Activated T-cell treated with anti-CD3 and anti-CD28 coated beads, Interleukin-2, amount 50 U/mL, for 4 hours (primary cell): Measurements from ENCODE around the gene ABI1. TPM values are rescaled to one million over a fixed set of nuclear protein-coding genes. Genes with fewer than 3 reads are reported as not detected.
"Not testable (repeated sequence)": the region's sequence is repeated elsewhere in the genome, so short reads cannot be mapped to it uniquely, and the experiment has no call there.

ENCODE experiments used
- ATAC-seq, 2 donors: fragments of 200-7000 bp; cut with Tn5 transposase; one replicate each; pipeline ENCODE4 v1.10.0; 2021
- DNase-seq: peaks from one replicate; pipeline ENCODE4 v3.0.0-alpha.2; 2020
- H3K27me3 Mint-ChIP-seq: one replicate; pipeline ENCODE4 v1.8.0; 2021; ENCODE audit warnings: low read depth, mixed read lengths
- H3K36me3 Mint-ChIP-seq: one replicate; pipeline ENCODE4 v1.8.0; 2022; ENCODE audit warnings: mixed read lengths; ENCODE audit not compliant: insufficient read depth
- H3K4me1 Mint-ChIP-seq: one replicate; pipeline ENCODE4 v1.8.0; 2021; ENCODE audit warnings: low read depth, mixed read lengths
- H3K4me3 Mint-ChIP-seq: one replicate; pipeline ENCODE4 v1.8.0; 2021; ENCODE audit warnings: mild to moderate bottlenecking, moderate library complexity, mixed read lengths
- H3K9me3 Mint-ChIP-seq: one replicate; pipeline ENCODE4 v1.8.0; 2021; ENCODE audit warnings: mixed read lengths
- total RNA-seq, 3 donors: library from RNA; stranded (reverse); gene quantifications; one replicate each; pipeline ENCODE4 v1.2.1, GENCODE V29; 2021

ABI1 gene
- total RNA-seq, 3 donors from 2014 or later: 36.0 to 40.6 (median 39.1) TPM

DNA sequence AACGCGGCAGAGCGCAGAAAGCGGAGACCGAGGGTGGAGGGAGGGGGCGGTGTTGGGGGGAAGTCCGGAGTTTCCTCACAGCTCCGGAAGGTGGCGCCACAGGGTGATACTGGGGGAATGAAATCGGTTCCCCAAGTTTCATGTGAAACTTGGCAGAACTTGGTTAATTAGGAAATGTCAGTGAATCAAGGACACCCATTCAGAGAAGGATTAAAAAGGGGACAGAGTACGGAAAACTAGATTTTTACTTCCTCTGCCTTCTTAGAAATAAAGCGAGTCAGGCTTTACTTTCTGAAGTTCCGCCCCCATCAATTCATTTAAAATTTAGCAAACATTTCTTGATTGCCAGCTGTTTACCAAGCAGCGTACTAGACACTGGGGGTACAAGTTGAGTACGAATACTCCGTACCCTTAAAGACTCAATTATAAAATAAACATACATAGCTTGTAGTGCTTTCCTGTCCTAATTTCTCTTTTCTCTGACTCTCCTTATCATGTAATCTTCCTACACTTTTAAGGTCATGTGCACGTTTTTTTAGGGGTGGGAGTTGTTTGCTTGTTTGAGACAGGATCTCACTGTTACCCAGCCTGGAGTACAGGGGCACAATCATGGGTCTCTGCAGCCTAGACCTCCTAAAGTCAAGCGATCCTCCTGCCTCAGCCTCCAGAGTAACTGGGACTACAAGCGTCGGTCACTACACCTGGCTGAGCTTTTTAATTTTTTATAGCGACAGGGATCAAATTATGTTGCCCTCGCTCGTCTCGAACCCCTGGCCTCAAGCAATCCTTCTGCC, 644 bp upstream of the ABI1 start:
- H3K4me1 Mint-ChIP-seq: peaks cover 28% of the 10 kb centered on the region
- H3K4me3 Mint-ChIP-seq: peak overlapping the region; percentile 99
- no peaks in the 10 kb centered on the region for H3K27me3 Mint-ChIP-seq
- DNase-seq (no peak), ATAC-seq (no peak)
- H3K9me3 Mint-ChIP-seq: no peaks in the 10 kb centered on the region
- H3K36me3 Mint-ChIP-seq: peaks cover 2% of the 10 kb centered on the region

DNA sequence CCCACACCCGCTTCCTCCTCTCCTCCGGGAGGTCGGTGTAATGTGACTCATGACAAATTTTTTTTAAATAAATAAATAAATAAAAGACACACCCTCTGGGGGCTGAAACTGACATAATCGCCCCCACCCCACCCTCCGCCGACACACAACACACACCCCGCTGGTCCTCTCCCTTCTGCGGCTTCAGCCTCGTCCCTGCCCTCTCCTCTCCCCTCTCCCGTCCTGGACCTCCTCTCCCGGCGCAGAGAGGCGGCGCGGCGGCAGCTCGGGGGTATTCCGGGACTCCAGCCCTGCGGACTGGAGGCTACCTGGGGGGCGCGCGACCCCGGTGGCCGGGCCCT, 686 bp downstream of the ABI1 start:
- Mint-ChIP-seq H3K4me3 (peak overlapping the region; percentile 99), H3K9me3 (no peaks in the 10 kb centered on the region), H3K27me3 (no peaks in the 10 kb centered on the region), H3K4me1 (peaks cover 34% of the 10 kb centered on the region), H3K36me3 (peaks cover 2% of the 10 kb centered on the region)
- peak; percentile 42 for DNase-seq
- peak; percentile 20 for ATAC-seq

DNA sequence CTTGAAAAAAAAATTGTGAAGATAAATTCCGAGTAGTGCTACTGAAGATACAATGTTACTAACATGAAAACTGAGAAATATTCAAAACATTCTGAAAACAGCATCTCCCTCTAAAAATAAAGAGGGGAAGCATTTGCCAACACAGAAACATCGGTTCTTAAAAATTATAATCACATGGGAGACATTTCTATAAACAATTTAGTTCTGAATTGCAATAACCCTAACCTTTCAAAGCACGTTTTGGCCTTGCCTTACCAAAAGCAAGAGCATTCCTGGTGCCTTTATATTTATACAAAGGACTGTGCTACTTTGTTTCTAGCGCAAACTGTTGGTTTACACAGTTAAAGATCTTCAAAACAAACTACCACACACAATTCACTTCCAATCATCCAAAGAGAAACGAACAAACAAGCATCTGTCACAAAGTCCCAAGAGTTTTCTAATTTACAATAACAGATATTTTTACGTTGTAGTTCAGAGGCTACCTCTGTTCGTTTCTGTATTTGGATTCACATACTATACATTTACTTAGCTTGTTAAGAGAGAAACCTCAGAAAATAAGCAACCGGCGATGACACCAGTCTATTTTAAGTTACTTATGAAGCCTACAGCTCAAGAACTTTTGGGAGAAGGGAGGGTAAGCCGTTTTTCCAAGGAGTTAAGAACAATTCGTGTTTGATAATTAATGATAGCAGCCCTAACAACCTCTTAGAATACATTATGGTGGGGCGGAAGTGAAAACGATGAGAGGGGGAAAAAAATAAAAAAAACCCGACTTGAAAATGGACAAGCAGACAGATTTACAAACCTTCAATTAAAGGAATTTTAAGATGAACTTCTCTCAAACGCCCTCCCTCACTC, 1.3 kb downstream of the ABI1 start:
- DNase-seq (no peak), ATAC-seq (no peak)
- peaks cover 40% of the 10 kb centered on the region for H3K4me1 Mint-ChIP-seq
- no peaks in the 10 kb centered on the region for H3K9me3 Mint-ChIP-seq
- H3K27me3 Mint-ChIP-seq: no peaks in the 10 kb centered on the region
- peak overlapping the region; percentile 99 for H3K4me3 Mint-ChIP-seq
- peaks cover 2% of the 10 kb centered on the region for H3K36me3 Mint-ChIP-seq

DNA sequence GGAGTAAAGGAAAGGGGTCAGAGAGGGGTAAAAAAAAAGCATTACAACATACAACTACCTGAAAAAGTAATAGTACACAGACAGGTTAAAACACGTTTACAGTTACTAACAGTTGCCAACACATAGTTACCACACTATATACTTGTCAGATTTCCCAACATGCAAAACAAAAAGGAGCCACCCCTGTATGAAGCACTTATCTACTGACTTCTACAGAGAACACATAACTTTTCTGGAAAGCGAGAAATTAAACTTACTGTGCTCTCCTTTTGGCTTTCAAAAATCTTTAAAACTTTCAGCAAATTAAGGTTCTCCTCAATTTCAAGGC, 2.1 kb downstream of the ABI1 start:
- H3K27me3 Mint-ChIP-seq: no peaks in the 10 kb centered on the region
- no peaks in the 10 kb centered on the region for H3K9me3 Mint-ChIP-seq
- ATAC-seq: no peak
- H3K4me1 Mint-ChIP-seq: peaks cover 48% of the 10 kb centered on the region
- H3K4me3 Mint-ChIP-seq: peak overlapping the region; percentile 99
- H3K36me3 Mint-ChIP-seq: peaks cover 6% of the 10 kb centered on the region
- DNase-seq: no peak

DNA sequence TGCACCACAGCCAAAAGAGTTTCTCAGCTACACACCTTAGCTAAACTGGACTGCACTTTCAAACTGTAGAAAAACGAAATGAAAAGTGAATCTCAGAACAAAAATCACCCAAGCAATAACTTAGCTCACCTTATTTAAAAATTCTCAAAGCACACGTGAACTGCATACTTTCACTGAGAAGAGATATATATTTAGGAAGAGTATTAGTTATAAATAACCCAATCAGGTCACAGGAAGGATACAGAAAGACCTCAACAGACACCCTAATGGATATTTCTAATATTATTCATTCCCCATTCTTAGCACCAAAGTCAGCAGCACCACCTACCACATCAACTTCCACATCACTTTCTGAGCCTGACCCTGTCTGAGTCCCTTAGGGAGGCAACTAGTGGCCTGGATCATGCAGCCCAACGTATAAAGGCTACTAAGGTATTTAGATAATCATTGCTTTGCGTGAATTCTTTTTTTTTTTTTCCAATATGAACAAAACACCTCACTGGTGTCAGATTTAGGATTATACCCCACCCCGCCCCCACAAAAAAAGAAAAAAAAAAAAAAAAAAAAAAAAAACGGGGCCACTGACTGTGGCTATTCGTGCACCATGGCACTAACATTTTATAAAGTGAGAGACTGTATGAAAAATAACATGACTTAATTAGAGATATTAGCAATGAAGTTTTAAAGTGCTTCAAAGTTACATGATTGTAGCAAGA, 2.6 kb downstream of the ABI1 start:
- Mint-ChIP-seq H3K9me3 (no peaks in the 10 kb centered on the region), H3K27me3 (no peaks in the 10 kb centered on the region), H3K4me3 (peak overlapping the region; percentile 99), H3K4me1 (peaks cover 51% of the 10 kb centered on the region), H3K36me3 (peaks cover 6% of the 10 kb centered on the region)
- ATAC-seq: no peak
- DNase-seq: no peak

DNA sequence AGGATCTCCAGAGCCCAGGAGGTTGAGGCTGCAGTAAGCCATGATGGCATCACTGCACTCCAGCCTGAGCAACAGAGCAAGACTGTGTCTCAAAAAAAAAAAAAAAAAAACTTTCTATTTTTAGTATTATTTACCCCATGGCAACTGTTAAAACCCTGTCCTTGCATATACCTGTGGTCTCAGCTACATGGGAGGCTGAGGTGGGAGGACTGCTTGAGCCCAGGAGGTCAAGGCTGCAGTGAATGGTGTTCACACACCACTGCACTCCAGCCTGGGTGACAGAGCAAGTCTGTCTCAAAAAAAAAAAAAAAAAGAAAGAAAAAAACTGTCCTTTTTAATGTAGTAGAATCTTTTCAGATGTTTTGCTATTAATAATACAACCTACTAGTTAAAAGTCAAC, 3.2 kb downstream of the ABI1 start:
- peaks cover 51% of the 10 kb centered on the region for H3K4me1 Mint-ChIP-seq
- H3K9me3 Mint-ChIP-seq, H3K36me3 Mint-ChIP-seq, DNase-seq, H3K27me3 Mint-ChIP-seq, ATAC-seq: not testable (repeated sequence)
- peak overlapping the region; percentile 99 for H3K4me3 Mint-ChIP-seq

DNA sequence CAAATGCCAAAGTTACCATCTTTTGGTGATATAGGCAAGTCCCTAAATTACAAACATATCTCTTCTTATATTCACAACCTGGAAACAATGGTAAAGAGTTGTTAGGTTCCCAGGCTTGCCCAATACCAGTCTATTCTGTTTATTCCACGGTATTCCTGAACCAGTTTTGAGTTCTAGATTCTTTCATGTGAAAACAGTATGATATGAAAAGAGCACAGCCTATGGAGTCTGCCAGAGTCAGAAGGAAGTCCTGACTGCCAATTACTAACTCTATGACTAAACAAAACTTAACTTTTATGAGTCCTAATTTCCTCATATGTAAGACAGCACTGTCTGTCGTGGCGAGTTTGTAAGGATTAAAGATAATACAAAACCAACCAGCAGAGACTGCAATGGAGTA, 5.6 kb downstream of the ABI1 start:
- no peaks in the 10 kb centered on the region for H3K27me3 Mint-ChIP-seq
- peaks cover 15% of the 10 kb centered on the region for H3K36me3 Mint-ChIP-seq
- DNase-seq (no peak), ATAC-seq (peak; percentile 45 to 47)
- peaks cover 62% of the 10 kb centered on the region for H3K4me1 Mint-ChIP-seq
- no peaks in the 10 kb centered on the region for H3K9me3 Mint-ChIP-seq
- no peak overlapping the region for H3K4me3 Mint-ChIP-seq

DNA sequence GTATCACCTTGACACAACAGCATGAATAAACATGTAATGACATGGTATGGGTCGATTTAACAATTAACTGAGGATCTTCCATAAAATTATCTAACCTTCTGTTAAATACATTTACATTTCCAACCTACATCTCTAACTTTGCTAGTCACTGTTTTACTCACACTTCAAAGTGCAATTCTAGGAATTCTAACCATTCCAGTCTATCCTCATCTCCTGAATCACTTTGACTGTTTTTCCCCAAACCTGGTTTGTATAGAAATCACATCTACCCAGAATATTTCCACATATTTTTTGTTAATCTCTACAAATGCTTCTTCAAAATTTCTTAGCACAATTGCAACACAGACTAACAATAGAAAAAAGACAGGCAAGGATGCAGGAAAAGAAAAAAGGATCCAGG, 6.2 kb downstream of the ABI1 start:
- peaks cover 16% of the 10 kb centered on the region for H3K36me3 Mint-ChIP-seq
- no peak overlapping the region for H3K4me3 Mint-ChIP-seq
- H3K9me3 Mint-ChIP-seq: no peaks in the 10 kb centered on the region
- DNase-seq (no peak), ATAC-seq (no peak)
- H3K4me1 Mint-ChIP-seq: peaks cover 68% of the 10 kb centered on the region
- H3K27me3 Mint-ChIP-seq: no peaks in the 10 kb centered on the region

DNA sequence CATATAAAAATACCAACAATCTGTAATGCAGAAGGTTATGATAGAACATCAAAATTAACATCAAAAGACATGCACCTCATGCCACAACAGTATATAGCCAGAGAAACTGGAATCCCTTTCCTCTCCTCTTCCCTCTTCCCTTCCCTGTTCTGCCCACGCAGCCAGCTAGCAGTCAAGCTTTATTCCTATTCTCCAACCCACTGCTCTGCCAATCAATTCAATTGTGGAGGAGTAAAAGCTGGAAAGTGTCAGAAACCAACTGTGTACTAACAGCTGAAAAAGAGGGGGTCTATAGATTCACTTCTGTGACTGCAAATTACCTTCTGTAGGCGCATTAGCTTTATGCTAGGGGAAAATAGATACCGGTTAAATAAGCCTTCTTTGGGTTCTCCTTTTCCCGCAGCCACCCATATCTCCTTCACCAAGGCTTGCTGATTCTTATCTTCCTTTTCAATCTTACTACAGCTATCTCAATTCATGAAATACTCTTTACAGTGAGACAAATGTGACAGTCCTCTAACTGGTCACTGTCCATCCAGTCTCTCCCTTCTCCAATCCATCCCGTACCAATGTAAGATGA, 16.3 kb downstream of the ABI1 start:
- peaks cover 20% of the 10 kb centered on the region for H3K36me3 Mint-ChIP-seq
- DNase-seq (no peak), ATAC-seq (peak in 1 of 2 donors; percentile 16)
- no peaks in the 10 kb centered on the region for H3K9me3 Mint-ChIP-seq
- no peak overlapping the region for H3K4me3 Mint-ChIP-seq
- no peaks in the 10 kb centered on the region for H3K27me3 Mint-ChIP-seq
- peaks cover 70% of the 10 kb centered on the region for H3K4me1 Mint-ChIP-seq

DNA sequence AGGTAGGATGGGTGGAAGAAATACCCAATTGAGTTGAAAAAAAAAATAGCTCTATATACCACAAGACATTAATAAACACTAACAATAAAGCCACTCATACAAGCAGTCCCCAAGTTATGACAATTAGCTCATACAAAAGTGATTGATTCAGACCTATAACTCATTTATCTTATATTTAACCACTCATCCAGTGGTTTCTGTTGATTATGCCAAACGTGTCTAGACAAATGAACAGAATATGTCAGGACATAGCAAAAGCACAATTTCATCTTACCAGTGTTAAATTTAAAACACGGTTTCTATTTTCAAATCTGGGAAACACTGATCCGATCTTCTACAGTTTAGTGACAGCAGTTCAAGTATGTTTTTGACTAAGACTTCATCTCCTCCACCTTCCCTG, 17.0 kb downstream of the ABI1 start:
- Mint-ChIP-seq H3K9me3 (no peaks in the 10 kb centered on the region), H3K27me3 (no peaks in the 10 kb centered on the region), H3K4me1 (peaks cover 74% of the 10 kb centered on the region), H3K36me3 (peaks cover 20% of the 10 kb centered on the region), H3K4me3 (no peak overlapping the region)
- ATAC-seq (peak in 1 of 2 donors; percentile 22), DNase-seq (no peak)

DNA sequence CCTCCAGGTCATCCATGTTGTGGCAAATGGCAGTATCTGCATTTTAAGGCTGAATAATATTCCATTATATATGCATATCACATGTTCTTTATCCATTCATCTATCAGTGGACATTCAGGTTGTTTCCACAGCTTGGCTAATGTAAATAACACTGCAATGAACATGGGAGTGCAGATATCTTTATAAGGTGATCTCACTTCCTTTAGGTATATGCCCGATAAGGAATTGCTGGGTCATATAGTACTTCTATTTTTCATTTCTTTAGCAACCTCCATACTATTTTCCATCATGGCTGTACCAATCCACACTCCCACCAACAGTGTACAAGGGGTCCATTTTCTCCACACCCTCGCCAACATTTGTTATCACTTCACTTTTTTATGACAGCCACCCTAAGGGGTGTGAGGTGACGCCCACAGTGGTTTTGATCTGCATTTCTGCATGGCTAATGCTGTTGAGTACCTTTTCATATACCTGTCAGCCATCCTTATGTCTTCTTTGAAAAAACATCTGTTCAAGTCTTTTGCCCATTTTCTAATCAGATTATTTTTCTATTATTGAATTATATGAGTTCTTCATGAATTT, 18.9 kb downstream of the ABI1 start:
- Mint-ChIP-seq H3K27me3 (no peaks in the 10 kb centered on the region), H3K36me3 (peaks cover 21% of the 10 kb centered on the region), H3K9me3 (no peaks in the 10 kb centered on the region), H3K4me3 (peak overlapping the region; percentile 1), H3K4me1 (peaks cover 78% of the 10 kb centered on the region)
- ATAC-seq (no peak), DNase-seq (no peak)

DNA sequence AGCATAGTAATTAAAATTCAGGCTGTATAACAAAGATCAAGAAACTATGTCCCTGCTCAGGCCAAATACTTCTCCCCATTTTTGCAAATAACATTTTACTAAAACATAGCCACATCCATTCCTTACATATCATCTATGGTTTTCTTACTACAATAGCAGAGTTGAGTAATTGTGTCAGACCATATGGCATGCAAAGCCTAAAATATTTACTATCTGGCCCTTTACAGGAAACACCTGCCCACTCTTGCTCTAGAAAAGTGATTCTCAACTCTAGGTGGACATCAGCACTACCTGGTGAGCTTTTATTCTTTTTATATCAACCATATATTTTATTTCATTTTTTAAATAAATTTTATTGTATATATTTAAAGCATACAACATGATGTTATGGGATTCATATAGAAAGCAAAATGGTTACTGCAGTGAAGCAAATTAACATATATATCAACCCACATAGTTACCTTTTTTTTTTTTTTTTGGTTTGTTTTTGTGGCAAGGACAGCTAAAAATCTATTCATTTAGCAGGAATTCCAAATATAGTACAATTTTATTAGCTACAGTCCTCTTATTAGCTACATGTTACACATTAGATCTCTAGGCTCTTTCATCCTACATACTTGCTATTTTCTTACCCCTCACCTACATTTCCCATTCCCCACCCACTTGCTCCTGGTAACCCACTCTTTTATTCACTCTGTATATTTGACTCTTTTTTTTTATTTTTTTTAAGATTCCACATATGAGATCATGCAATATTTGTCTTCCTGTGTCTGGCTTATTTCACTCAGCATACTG, 19.6 kb downstream of the ABI1 start:
- Mint-ChIP-seq H3K9me3 (no peaks in the 10 kb centered on the region), H3K36me3 (peaks cover 24% of the 10 kb centered on the region), H3K27me3 (no peaks in the 10 kb centered on the region), H3K4me1 (peaks cover 78% of the 10 kb centered on the region), H3K4me3 (peak overlapping the region; percentile 1)
- DNase-seq (no peak), ATAC-seq (no peak)

DNA sequence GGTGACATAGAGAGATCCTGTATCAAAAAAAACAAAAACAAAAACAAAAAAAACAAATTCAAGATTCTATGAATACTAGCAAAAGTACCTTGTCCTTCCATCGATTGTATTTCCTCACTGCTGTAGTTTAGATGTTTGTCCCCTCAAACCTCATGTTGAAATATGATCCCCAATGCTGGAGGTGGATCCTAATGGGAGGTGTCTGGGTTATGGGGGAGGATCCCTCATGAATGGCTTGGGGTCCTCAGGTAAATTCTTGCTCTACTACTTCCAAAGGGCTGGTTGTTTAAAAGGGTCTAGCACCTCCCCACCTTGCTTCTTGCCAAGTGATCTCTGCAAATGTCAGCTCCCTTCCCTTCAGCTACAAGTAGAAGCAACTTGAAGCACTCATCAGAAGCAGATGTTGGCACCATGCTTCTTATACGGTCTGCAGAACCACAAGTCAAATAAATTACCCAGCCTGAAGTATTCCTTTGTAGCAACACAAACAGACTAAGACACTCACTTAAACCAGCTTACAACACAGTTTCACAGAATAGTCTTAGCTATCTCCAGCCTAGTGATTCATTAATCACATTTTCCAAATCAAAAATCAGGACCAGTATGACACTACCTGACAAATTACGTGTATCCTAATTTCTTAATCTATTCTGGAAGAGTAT, 20.7 kb downstream of the ABI1 start:
- Mint-ChIP-seq H3K4me3 (no peak overlapping the region), H3K9me3 (no peaks in the 10 kb centered on the region), H3K4me1 (peaks cover 72% of the 10 kb centered on the region), H3K36me3 (peaks cover 25% of the 10 kb centered on the region), H3K27me3 (no peaks in the 10 kb centered on the region)
- peak; percentile 37 to 62 for ATAC-seq
- no peak for DNase-seq
